HL-60 (cell line): ENCODE results near the gene ZNF555.

ENCODE experiments used
- DNase-seq, 2 experiments: peaks; one replicate each; pipeline ENCODE4 v3.0.0-alpha.2; 2010 to 2020; ENCODE audit warnings: low read depth in 1 of 2, low spot score in 1 of 2
- H3K27ac ChIP-seq: fragments of 250-450 bp; sonication (Bioruptor Pico); replicated peaks from 2 replicates; pipeline ENCODE4 v1.5.1; 2020; ENCODE audit warnings: mild to moderate bottlenecking, moderate library complexity
- H3K27me3 ChIP-seq: fragments of 250-450 bp; sonication (Bioruptor Pico); 2 replicates; pipeline ENCODE4 v1.5.1; 2021; ENCODE audit warnings: mild to moderate bottlenecking, moderate library complexity; ENCODE audit not compliant: insufficient read depth, poor library complexity, severe bottlenecking
- H3K4me3 ChIP-seq: replicated peaks from 2 replicates; pipeline ENCODE4 v1.5.1; 2011; ENCODE audit warnings: mild to moderate bottlenecking, control low read depth, low read length; ENCODE audit not compliant: insufficient read depth
- CTCF ChIP-seq: IDR thresholded peaks from one replicate; pipeline ENCODE4 v1.5.1; 2011; ENCODE audit warnings: low read length, control low read depth, inconsistent platforms; ENCODE audit not compliant: insufficient read depth
- GABPA ChIP-seq: IDR thresholded peaks from 2 replicates; pipeline ENCODE4 v1.6.1; 2012; ENCODE audit warnings: low read depth
- POLR2AphosphoS5 ChIP-seq: IDR thresholded peaks from 2 replicates; pipeline ENCODE4 v1.6.1; 2012; ENCODE audit warnings: low read depth
- SPI1 ChIP-seq: IDR thresholded peaks from 2 replicates; pipeline ENCODE4 v1.6.1; 2012; ENCODE audit warnings: low read depth, mild to moderate bottlenecking, borderline replicate concordance
- TF ChIP-seq, protein P1 (sequence below): IDR thresholded peaks from 2 replicates; pipeline ENCODE4 v1.6.1; 2012; ENCODE audit warnings: low read depth; ENCODE audit not compliant: insufficient replicate concordance

Gene ZNF555

DNA sequence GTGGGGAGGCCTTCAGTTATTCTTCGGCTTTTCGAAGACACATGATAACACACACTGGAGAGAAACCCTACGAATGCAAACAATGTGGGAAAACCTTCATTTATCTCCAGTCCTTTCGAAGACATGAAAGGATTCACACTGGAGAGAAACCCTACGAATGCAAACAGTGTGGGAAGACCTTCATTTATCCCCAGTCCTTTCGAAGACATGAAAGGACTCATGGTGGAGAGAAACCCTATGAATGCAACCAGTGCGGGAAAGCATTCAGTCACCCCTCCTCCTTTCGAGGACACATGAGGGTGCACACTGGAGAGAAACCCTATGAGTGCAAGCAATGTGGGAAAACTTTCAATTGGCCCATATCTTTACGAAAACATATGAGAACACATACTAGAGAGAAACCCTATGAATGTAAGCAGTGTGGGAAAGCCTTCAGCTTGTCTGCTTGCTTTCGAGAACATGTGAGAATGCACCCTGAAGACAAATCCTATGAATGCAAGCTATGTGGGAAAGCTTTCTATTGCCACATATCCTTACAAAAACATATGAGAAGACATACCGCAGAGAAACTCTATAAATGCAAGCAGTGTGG is 11.8 kb downstream of the ZNF555 start:
- no peaks in the 10 kb centered on the region for H3K27me3 ChIP-seq
- no peak for TF ChIP-seq CTCF
- TF ChIP-seq, protein P1, sequence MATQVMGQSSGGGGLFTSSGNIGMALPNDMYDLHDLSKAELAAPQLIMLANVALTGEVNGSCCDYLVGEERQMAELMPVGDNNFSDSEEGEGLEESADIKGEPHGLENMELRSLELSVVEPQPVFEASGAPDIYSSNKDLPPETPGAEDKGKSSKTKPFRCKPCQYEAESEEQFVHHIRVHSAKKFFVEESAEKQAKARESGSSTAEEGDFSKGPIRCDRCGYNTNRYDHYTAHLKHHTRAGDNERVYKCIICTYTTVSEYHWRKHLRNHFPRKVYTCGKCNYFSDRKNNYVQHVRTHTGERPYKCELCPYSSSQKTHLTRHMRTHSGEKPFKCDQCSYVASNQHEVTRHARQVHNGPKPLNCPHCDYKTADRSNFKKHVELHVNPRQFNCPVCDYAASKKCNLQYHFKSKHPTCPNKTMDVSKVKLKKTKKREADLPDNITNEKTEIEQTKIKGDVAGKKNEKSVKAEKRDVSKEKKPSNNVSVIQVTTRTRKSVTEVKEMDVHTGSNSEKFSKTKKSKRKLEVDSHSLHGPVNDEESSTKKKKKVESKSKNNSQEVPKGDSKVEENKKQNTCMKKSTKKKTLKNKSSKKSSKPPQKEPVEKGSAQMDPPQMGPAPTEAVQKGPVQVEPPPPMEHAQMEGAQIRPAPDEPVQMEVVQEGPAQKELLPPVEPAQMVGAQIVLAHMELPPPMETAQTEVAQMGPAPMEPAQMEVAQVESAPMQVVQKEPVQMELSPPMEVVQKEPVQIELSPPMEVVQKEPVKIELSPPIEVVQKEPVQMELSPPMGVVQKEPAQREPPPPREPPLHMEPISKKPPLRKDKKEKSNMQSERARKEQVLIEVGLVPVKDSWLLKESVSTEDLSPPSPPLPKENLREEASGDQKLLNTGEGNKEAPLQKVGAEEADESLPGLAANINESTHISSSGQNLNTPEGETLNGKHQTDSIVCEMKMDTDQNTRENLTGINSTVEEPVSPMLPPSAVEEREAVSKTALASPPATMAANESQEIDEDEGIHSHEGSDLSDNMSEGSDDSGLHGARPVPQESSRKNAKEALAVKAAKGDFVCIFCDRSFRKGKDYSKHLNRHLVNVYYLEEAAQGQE, result no peak
- H3K27ac ChIP-seq, result no peak overlapping the region
- no peak overlapping the region for H3K4me3 ChIP-seq
- DNase-seq, result no peak

DNA sequence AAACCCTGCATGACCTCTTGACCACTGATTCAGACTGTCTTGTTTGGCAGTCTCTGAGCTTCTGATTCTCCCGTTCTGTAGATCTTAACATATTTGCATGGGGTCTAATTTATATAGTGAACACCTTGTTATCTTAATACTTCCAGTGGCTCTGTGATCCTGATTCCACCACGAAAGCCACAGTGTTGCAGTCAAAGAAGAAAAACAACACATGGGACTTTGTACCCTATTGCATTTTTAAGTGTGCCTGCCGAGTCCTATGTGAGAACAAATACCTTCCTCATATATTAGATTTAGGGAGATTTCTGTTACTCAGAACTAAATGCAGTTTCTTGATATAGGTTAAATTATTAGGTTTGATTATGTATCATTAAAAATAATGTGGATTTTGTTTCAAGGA is 13.6 kb downstream of the ZNF555 start:
- no peak overlapping the region for H3K4me3 ChIP-seq
- H3K27ac ChIP-seq, result no peak overlapping the region
- TF ChIP-seq POLR2AphosphoS5 (no peak), CTCF (no peak), SPI1 (no peak)
- TF ChIP-seq, protein P1, result no peak
- DNase-seq, result no peak
- H3K27me3 ChIP-seq, result no peaks in the 10 kb centered on the region

GRCh38 chr19:2856457-2857050 is 15.3 kb downstream of the ZNF555 start:
- TF ChIP-seq GABPA (no peak), SPI1 (no peak), POLR2AphosphoS5 (no peak), CTCF (no peak)
- TF ChIP-seq, protein P1, result no peak
- H3K4me3 ChIP-seq, result no peak overlapping the region
- no peaks in the 10 kb centered on the region for H3K27me3 ChIP-seq
- no peak overlapping the region for H3K27ac ChIP-seq
- no peak for DNase-seq
